ENCODE data around the gene CRYAB.
"Not testable (repeated sequence)": the region's sequence is repeated elsewhere in the genome, so short reads cannot be mapped to it uniquely, and the experiment has no call there.

The CRYAB gene

DNA sequence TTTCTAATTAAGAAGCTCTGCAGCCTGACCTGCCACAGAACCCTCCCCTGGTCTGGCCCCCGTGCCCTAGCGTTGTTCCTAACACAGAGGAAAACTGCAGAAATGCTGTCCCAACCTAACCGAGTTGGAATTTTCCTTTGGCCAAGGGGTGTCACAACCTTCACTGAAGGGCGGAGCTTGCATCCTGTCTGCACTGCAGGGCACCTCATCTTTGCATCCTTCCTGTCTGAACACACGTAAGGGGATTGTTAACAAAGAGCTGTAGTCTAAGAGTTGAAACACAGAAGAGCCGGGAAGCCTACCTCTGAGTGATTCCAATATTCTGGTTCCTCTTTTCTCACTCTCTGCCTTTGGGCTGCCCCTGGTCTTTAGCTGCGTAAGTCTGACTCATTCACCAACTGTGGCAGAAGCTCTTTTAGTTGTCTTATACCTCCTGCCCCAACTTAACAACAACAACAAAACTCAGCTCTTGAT lies 27.2 kb upstream of the CRYAB start:
- ATAC-seq = peak; percentile 95
- H3K9me3 Mint-ChIP-seq = no peaks in the 10 kb centered on the region
- H3K36me3 Mint-ChIP-seq = no peaks in the 10 kb centered on the region
- peak overlapping the region; percentile 41 for H3K4me3 Mint-ChIP-seq
- peaks cover 43% of the 10 kb centered on the region for H3K4me1 Mint-ChIP-seq
- no peaks in the 10 kb centered on the region for H3K27me3 Mint-ChIP-seq
- peak overlapping the region; percentile 82 for H3K27ac Mint-ChIP-seq

DNA sequence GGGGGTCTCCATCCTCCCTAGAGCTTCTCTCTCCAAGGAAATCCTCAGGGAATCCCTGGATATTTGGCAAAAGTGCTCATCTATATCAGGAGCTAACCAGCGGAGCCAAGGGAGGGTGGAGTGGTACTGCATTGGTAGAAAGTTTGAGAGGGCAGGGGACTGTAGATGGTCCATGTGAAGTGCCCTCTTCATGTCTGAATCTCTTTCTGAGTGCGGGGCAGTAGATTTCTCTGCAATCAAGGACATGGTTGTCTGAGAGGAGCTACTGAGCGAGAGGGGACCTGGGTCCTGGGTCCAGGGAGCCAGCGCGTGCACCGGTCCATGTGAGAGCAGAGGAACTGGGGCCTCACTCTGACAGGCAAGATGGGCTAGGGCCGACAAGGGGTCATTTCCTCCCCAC lies 26.3 kb upstream of the CRYAB start:
- no peak for ATAC-seq
- H3K4me3 Mint-ChIP-seq = peak overlapping the region; percentile 79
- peak overlapping the region; percentile 82 for H3K27ac Mint-ChIP-seq
- no peaks in the 10 kb centered on the region for H3K9me3 Mint-ChIP-seq
- H3K4me1 Mint-ChIP-seq = peaks cover 44% of the 10 kb centered on the region
- no peaks in the 10 kb centered on the region for H3K36me3 Mint-ChIP-seq
- peaks cover 2% of the 10 kb centered on the region for H3K27me3 Mint-ChIP-seq

DNA sequence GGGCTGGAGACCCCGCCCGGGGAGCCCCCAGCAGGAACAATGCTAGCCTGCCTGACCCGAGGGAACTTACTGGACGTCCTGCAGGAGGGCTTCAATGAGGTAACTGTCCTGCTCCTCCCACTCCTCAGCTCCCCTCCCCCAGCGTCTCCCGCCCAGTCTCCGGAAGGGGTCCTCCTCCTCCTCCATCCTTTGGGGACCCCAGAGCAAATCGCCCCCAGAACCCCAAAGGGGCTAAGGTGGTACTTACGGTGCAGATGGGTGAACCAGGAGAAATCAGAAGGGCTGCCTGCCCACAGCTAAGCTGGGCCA lies 25.8 kb upstream of the CRYAB start:
- no peak for ATAC-seq
- H3K27me3 Mint-ChIP-seq = peaks cover 6% of the 10 kb centered on the region
- H3K9me3 Mint-ChIP-seq = no peaks in the 10 kb centered on the region
- peaks cover 48% of the 10 kb centered on the region for H3K4me1 Mint-ChIP-seq
- H3K4me3 Mint-ChIP-seq = peak overlapping the region; percentile 79
- H3K27ac Mint-ChIP-seq = peak overlapping the region; percentile 82
- no peaks in the 10 kb centered on the region for H3K36me3 Mint-ChIP-seq

DNA sequence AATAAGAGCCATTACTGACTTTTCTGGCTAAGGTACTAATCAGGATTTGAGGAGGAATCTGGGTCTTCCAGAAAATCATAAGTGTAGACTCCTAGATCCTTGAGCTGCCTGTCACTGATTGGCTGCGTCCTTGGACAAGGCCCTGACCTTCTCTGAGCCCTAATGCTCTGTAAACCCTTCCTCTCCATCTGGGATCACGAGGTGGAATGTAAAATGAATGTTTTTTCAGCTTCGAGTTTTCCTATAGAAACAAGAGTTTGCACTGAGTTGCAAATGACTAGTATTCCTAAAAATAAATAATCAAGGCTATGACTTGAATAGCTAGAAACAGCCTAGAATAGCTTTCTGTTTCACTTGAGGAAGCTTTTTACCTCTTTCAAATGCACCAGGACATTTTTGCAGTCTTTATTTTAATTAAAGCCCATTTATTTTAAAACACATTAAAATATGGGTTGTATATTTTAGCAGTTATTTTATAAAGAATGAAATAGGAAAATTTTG lies 24.5 kb upstream of the CRYAB start:
- peak overlapping the region; percentile 82 for H3K27ac Mint-ChIP-seq
- H3K36me3 Mint-ChIP-seq = no peaks in the 10 kb centered on the region
- ATAC-seq = no peak
- no peak overlapping the region for H3K4me3 Mint-ChIP-seq
- no peaks in the 10 kb centered on the region for H3K9me3 Mint-ChIP-seq
- H3K4me1 Mint-ChIP-seq = peaks cover 49% of the 10 kb centered on the region
- H3K27me3 Mint-ChIP-seq = peaks cover 8% of the 10 kb centered on the region

- Mint-ChIP-seq H3K4me3 (no peak overlapping the region), H3K27ac (peak overlapping the region; percentile 43)
These were observed 23.9 kb upstream of the CRYAB start for GRCh38 chr11:111935317-111936039.

DNA sequence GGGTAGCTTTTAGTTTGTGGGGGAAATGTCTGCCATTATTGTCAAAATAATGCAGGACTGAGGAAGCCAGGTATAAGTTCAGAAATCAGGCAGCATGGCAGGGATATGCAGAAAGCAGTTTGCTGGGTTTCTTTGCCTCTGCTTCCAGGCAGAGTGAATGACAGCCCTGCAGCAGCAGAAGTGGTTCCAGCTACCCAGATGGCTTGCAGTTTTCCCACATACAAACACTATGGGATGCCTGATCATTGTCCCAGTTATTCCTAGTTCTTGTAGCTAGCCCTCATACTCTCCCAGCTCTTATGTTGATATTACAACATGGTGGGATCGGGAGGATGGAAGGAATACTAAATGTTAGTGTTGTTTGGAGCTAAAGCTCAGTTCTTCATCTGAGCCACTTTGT lies 22.7 kb upstream of the CRYAB start:
- Mint-ChIP-seq H3K9me3 (no peaks in the 10 kb centered on the region), H3K27me3 (peaks cover 8% of the 10 kb centered on the region), H3K36me3 (no peaks in the 10 kb centered on the region), H3K4me3 (no peak overlapping the region), H3K27ac (no peak overlapping the region), H3K4me1 (peaks cover 46% of the 10 kb centered on the region)
- no peak for ATAC-seq

More at GRCh38 chr11:111935317-111936039, 23.9 kb upstream of the CRYAB start:
- Mint-ChIP-seq H3K4me1 (peaks cover 49% of the 10 kb centered on the region), H3K27me3 (peaks cover 8% of the 10 kb centered on the region), H3K9me3 (no peaks in the 10 kb centered on the region), H3K36me3 (no peaks in the 10 kb centered on the region)
- no peak for ATAC-seq

DNA sequence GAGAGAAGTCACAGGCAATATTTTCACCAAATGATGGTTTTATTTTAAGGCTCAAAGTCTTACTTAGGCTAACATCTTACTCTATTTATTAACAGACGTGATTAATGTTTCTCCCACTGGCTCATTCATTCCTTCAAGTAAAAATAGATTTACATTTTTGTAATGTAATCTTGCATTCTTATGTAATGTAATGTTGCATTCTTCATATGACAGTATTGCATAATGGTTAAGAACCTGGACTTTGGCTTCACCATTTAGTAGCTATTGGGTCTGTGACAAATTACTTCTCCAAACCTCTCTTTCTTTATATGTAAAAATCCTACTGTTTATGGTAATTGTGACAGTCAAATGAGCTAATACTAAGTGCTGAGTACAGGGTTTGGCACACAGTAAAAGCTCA lies 22.3 kb upstream of the CRYAB start:
- Mint-ChIP-seq H3K27ac (no peak overlapping the region), H3K36me3 (no peaks in the 10 kb centered on the region), H3K4me3 (no peak overlapping the region), H3K9me3 (no peaks in the 10 kb centered on the region), H3K4me1 (peaks cover 41% of the 10 kb centered on the region), H3K27me3 (peaks cover 8% of the 10 kb centered on the region)
- no peak for ATAC-seq

- H3K4me1 Mint-ChIP-seq = peaks cover 34% of the 10 kb centered on the region
These were observed 21.6 kb upstream of the CRYAB start for GRCh38 chr11:111933176-111933575.

DNA sequence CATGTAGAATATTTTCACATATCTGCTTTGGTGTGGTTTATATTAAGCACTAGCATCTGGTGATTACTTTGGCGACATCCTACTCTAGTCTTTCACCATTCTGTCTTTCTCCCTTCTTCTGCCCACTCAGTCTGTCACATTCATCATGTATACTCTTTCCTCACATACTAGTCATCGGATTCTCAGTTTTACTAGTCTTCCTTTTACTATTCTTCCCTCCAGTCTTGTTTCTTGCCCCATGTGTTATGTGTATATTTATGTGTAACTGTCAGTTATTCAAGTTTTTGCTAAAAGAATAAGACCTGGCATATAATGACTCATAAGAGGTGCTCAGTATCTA lies 21.0 kb upstream of the CRYAB start:
- peaks cover 8% of the 10 kb centered on the region for H3K27me3 Mint-ChIP-seq
- no peak overlapping the region for H3K27ac Mint-ChIP-seq
- no peaks in the 10 kb centered on the region for H3K36me3 Mint-ChIP-seq
- H3K9me3 Mint-ChIP-seq = no peaks in the 10 kb centered on the region
- H3K4me1 Mint-ChIP-seq = peaks cover 29% of the 10 kb centered on the region
- no peak overlapping the region for H3K4me3 Mint-ChIP-seq
- ATAC-seq = no peak

More at GRCh38 chr11:111933176-111933575, 21.6 kb upstream of the CRYAB start:
- H3K27me3 Mint-ChIP-seq, H3K27ac Mint-ChIP-seq, H3K4me3 Mint-ChIP-seq, H3K9me3 Mint-ChIP-seq, ATAC-seq, H3K36me3 Mint-ChIP-seq: not testable (repeated sequence)

GRCh38 chr11:111930472-111930871 lies 18.9 kb upstream of the CRYAB start:
- peaks cover 26% of the 10 kb centered on the region for H3K4me1 Mint-ChIP-seq
- no peaks in the 10 kb centered on the region for H3K9me3 Mint-ChIP-seq
- no peaks in the 10 kb centered on the region for H3K36me3 Mint-ChIP-seq
- H3K4me3 Mint-ChIP-seq = no peak overlapping the region
- no peak for ATAC-seq
- no peak overlapping the region for H3K27ac Mint-ChIP-seq
- peaks cover 8% of the 10 kb centered on the region for H3K27me3 Mint-ChIP-seq

GRCh38 chr11:111926505-111927391 lies 15.2 kb upstream of the CRYAB start:
- ATAC-seq = peak; percentile 98
- Mint-ChIP-seq H3K27ac (peak overlapping the region; percentile 80), H3K9me3 (no peaks in the 10 kb centered on the region), H3K4me3 (peak overlapping the region; percentile 84), H3K36me3 (no peaks in the 10 kb centered on the region), H3K27me3 (no peaks in the 10 kb centered on the region), H3K4me1 (peaks cover 17% of the 10 kb centered on the region)

- Mint-ChIP-seq H3K4me3 (peak overlapping the region; percentile 60), H3K36me3 (no peaks in the 10 kb centered on the region), H3K4me1 (peaks cover 17% of the 10 kb centered on the region), H3K9me3 (no peaks in the 10 kb centered on the region), H3K27me3 (no peaks in the 10 kb centered on the region), H3K27ac (peak overlapping the region; percentile 80)
- no peak for ATAC-seq
These were observed 14.4 kb upstream of the CRYAB start for GRCh38 chr11:111925953-111926352.

- Mint-ChIP-seq H3K36me3 (no peaks in the 10 kb centered on the region), H3K4me1 (peaks cover 17% of the 10 kb centered on the region), H3K27ac (no peak overlapping the region), H3K27me3 (peaks cover 9% of the 10 kb centered on the region), H3K4me3 (no peak overlapping the region), H3K9me3 (no peaks in the 10 kb centered on the region)
- no peak for ATAC-seq
These were observed 12.4 kb upstream of the CRYAB start for GRCh38 chr11:111923951-111924350.

DNA sequence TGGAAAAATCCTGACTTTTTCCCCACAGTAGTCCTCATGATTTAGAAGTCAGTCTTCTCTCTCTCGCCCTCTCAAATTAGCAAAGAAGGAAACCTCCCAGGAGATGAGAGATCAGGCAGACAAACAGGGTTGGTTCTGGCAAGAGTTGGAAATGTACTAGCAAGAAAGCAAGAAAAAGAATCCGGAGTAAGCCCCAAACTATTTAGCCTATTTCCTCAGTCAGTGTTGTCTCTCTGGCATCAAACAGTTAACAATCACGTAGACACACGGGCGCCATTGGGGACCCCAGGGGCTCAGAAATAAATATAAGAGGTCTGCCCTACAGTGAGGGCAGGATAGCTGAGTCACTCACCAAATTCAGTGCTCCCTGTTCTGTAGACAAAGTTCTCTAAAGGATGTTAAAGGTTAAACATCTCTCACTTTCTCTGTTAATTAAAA lies 11.8 kb upstream of the CRYAB start:
- Mint-ChIP-seq H3K9me3 (no peaks in the 10 kb centered on the region), H3K27me3 (peaks cover 15% of the 10 kb centered on the region), H3K27ac (no peak overlapping the region), H3K36me3 (no peaks in the 10 kb centered on the region), H3K4me1 (peaks cover 17% of the 10 kb centered on the region), H3K4me3 (no peak overlapping the region)
- ATAC-seq = no peak

GRCh38 chr11:111922803-111923202 lies 11.2 kb upstream of the CRYAB start:
- Mint-ChIP-seq H3K4me1 (peaks cover 17% of the 10 kb centered on the region), H3K36me3 (no peaks in the 10 kb centered on the region), H3K27me3 (peaks cover 19% of the 10 kb centered on the region), H3K4me3 (no peak overlapping the region), H3K9me3 (no peaks in the 10 kb centered on the region), H3K27ac (no peak overlapping the region)
- no peak for ATAC-seq
